PC-3 (cell line): ENCODE measurements around the gene SHTN1.

Experiments used
- CTCF ChIP-seq: fragments of 300-600 bp; sonication (generic); conservative IDR thresholded peaks from 2 replicates; pipeline ENCODE4 v1.5.1; 2017; ENCODE audit warnings: antibody characterized with exemption, low read depth, mild to moderate bottlenecking, low read length
- EZH2 ChIP-seq: fragments of 300-600 bp; sonication (generic); IDR thresholded peaks from one replicate; pipeline ENCODE4 v1.6.1; 2017; ENCODE audit warnings: antibody characterized with exemption, mild to moderate bottlenecking, low read length; ENCODE audit not compliant: unreplicated experiment

DNA sequence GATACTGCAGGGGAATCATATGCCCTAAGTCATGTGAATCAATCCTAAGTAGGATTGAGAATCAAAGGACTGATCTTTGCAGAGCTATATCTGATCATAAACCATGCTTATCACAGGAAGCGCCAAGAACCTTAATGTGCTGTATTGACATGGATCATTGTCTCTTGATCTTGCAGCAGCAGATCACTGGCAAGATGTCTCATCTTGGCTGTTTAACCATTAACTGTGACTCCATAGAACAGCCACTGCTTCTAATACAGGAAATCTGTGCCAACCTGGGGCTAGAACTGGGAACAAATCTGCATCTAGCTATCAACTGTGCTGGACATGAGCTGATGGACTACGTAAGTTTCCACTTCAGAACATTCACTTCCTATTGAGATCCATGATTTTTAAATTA, 134.0 kb downstream of the SHTN1 start:
- TF ChIP-seq CTCF (no peak), EZH2 (no peak)
